Nephron (organoid): ENCODE results near the gene NCDN.

Experiments
- H3K27ac Mint-ChIP-seq, 3 experiments: 2 replicates each; pipeline ENCODE4 v1.8.0; 2020; ENCODE audit warnings: mixed read lengths in 3 of 3, mild to moderate bottlenecking in 2 of 3, moderate library complexity in 1 of 3
- H3K27me3 Mint-ChIP-seq: 2 replicates; pipeline ENCODE4 v1.8.0; 2021; ENCODE audit warnings: low read depth, mild to moderate bottlenecking, moderate library complexity, mixed read lengths
- H3K36me3 Mint-ChIP-seq: 2 replicates; pipeline ENCODE4 v1.8.0; 2020; ENCODE audit warnings: low read depth, mixed read lengths
- H3K4me1 Mint-ChIP-seq: 2 replicates; pipeline ENCODE4 v1.8.0; 2020; ENCODE audit warnings: mixed read lengths
- H3K4me3 Mint-ChIP-seq, 3 experiments: 2 replicates each; pipeline ENCODE4 v1.8.0; 2020; ENCODE audit warnings: mild to moderate bottlenecking in 3 of 3, mixed read lengths in 3 of 3, moderate library complexity in 2 of 3
- H3K9me3 Mint-ChIP-seq: 2 replicates; pipeline ENCODE4 v1.8.0; 2020; ENCODE audit warnings: mixed read lengths
- TF ChIP-seq, protein P1 (sequence below), 3 experiments: fragments of 200-600 bp; sonication (generic); IDR thresholded peaks; one replicate each; pipeline ENCODE4 v1.5.0; 2021; ENCODE audit warnings: antibody characterized with exemption in 3 of 3; ENCODE audit not compliant: unreplicated experiment in 3 of 3

The NCDN gene

DNA sequence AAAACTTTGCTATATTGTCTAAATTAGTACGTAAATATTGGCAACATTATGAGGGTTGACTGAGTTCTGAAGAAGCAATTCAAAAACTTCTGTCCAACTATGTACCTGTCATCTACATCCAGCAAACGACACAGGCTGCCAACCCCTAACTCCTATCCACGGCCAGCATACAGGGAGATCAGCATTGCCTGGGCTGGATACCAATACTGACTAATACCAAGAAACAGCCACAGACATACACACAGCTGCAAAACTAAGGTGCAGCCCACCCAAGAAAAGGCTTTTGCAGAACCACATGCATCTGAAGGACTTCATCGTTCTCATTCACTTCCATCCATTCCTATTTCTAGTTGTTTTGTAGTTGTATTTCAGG lies 2.4 kb upstream of the NCDN start:
- peaks cover 21% of the 10 kb centered on the region for H3K36me3 Mint-ChIP-seq
- H3K4me1 Mint-ChIP-seq, result peaks cover 42% of the 10 kb centered on the region
- peak overlapping the region; percentile 31 to 77 (median 32) for H3K27ac Mint-ChIP-seq
- TF ChIP-seq, protein P1, sequence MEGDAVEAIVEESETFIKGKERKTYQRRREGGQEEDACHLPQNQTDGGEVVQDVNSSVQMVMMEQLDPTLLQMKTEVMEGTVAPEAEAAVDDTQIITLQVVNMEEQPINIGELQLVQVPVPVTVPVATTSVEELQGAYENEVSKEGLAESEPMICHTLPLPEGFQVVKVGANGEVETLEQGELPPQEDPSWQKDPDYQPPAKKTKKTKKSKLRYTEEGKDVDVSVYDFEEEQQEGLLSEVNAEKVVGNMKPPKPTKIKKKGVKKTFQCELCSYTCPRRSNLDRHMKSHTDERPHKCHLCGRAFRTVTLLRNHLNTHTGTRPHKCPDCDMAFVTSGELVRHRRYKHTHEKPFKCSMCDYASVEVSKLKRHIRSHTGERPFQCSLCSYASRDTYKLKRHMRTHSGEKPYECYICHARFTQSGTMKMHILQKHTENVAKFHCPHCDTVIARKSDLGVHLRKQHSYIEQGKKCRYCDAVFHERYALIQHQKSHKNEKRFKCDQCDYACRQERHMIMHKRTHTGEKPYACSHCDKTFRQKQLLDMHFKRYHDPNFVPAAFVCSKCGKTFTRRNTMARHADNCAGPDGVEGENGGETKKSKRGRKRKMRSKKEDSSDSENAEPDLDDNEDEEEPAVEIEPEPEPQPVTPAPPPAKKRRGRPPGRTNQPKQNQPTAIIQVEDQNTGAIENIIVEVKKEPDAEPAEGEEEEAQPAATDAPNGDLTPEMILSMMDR (IDR thresholded peaks at IDR 0.05; ENCODE audit: unreplicated experiment in 3 of 3), result no peak
- peak overlapping the region; percentile 98 to 100 (median 99) for H3K4me3 Mint-ChIP-seq
- no peaks in the 10 kb centered on the region for H3K27me3 Mint-ChIP-seq
- no peaks in the 10 kb centered on the region for H3K9me3 Mint-ChIP-seq

DNA sequence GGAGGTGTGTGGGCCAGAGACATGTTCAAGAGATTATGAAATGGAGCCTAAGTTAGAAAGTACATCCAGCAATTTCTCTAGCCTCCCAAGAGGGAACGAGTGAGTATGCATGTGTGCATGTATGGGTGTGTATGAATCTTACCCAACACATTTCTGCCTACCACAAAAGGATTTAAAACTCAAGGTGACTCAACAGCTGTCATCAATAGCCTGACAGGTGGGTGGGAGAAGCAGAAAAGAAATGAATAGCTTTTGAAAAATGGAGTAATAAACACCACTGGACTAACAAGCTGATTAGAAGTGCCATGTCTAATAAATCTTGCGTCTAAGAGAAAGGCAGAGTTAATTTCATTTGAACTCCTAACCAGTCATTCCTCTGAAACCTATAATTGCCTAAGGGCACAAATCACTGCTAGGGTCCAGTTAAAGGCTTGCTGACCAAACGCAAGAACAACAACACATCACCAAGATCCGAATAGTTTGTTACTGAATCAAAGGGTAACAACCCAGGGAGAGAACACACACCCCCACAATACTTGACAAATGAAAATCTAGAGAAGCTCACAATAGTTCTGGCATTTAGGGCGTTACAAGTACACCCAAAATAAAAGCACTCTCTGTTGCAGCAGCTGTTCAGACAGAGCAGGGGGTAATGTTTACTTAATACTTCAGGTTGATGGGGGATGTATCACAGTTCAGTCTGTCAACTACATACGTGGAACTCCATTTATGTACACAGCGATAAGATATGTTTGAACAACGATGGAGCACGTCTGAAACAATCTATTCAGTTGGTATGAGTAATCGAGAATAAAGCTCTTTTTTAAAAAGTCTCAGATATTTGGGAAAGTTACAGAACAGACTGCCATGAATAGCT lies 1.8 kb upstream of the NCDN start:
- H3K9me3 Mint-ChIP-seq, result no peaks in the 10 kb centered on the region
- TF ChIP-seq, protein P1 (IDR thresholded peaks at IDR 0.05; ENCODE audit: unreplicated experiment in 3 of 3), result no peak
- peaks cover 42% of the 10 kb centered on the region for H3K4me1 Mint-ChIP-seq
- peak overlapping the region; percentile 31 to 77 (median 32) for H3K27ac Mint-ChIP-seq
- peak overlapping the region; percentile 98 to 100 (median 99) for H3K4me3 Mint-ChIP-seq
- H3K36me3 Mint-ChIP-seq, result peaks cover 21% of the 10 kb centered on the region
- H3K27me3 Mint-ChIP-seq, result no peaks in the 10 kb centered on the region

DNA sequence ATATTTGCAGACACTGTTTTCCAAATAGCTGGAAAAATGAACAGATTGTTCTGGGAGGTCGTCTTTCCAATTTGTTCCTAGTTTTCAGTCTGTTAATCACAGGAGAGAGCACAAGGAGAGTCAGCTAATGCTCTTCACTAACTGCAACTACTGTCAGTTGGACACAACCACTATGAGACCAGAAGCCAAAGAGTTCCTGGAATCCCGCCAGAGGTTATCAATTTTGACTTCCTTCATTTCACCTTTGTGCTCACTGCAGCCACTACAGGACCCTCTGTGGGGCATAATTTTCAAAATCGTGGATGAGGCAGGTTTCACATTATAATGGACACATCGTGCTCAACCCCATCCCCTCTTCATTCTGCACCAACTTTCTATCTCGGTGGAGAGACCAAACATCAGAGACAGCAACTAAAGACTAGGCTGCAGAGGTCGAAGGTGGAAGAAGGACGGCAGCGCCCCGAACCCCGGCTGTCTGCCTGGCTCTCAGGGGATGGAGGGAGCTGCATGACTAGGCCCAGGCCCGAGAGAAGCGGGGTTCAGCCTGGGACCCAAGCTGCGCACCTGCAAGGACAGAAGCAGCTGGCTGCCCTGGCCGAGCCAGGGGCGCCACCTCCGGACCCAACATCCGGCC lies 998 bp upstream of the NCDN start:
- Mint-ChIP-seq H3K9me3 (no peaks in the 10 kb centered on the region), H3K4me3 (peak overlapping the region; percentile 98 to 100 (median 99)), H3K27me3 (no peaks in the 10 kb centered on the region), H3K4me1 (peaks cover 47% of the 10 kb centered on the region), H3K27ac (peak overlapping the region; percentile 31 to 77 (median 32)), H3K36me3 (peaks cover 22% of the 10 kb centered on the region)
- TF ChIP-seq, protein P1 (IDR thresholded peaks at IDR 0.05; ENCODE audit: unreplicated experiment in 3 of 3), result no peak

DNA sequence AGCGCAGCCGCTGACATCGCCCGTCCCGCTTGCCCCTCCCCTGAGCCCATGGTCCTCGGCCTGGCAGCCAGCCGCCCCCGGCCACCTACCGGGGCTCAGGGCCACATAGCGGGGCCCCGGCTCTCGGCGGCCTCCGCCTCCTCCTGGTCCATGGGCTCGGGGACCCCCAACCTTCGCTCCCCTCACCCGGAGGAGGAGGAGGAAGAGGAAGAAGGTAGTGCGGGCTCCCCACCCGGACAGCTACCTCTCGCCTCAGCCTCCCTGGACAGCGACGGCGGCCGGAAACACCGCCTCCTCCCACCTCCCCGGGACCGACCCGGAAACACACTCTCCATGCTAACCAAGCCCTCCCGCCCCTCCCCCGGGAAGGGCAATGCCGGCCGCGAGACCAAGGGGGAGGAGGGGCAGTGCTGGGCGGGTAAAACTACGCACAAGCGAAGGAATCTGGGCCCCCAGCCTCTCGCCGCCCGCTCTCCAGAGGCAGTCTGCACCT lies 435 bp upstream of the NCDN start, which contains the start of gene KIAA0319L:
Gene KIAA0319L (minus strand): TSS at position 286 of the 493 bp plus-strand sequence. CDS start 2,912 bp downstream, outside the sequence.
- peak within 1 kb of the TSS; percentile 98 to 100 (median 99) for H3K4me3 Mint-ChIP-seq
- no peaks in the 10 kb centered on the region for H3K9me3 Mint-ChIP-seq
- H3K36me3 Mint-ChIP-seq, result peaks cover 21% of the 10 kb centered on the region
- no peaks in the 10 kb centered on the region for H3K27me3 Mint-ChIP-seq
- H3K27ac Mint-ChIP-seq, result peak within 1 kb of the TSS; percentile 92 to 99 (median 95)
- peaks cover 48% of the 10 kb centered on the region for H3K4me1 Mint-ChIP-seq
- TF ChIP-seq, protein P1 (IDR thresholded peaks at IDR 0.05; ENCODE audit: unreplicated experiment in 3 of 3), result no peak

DNA sequence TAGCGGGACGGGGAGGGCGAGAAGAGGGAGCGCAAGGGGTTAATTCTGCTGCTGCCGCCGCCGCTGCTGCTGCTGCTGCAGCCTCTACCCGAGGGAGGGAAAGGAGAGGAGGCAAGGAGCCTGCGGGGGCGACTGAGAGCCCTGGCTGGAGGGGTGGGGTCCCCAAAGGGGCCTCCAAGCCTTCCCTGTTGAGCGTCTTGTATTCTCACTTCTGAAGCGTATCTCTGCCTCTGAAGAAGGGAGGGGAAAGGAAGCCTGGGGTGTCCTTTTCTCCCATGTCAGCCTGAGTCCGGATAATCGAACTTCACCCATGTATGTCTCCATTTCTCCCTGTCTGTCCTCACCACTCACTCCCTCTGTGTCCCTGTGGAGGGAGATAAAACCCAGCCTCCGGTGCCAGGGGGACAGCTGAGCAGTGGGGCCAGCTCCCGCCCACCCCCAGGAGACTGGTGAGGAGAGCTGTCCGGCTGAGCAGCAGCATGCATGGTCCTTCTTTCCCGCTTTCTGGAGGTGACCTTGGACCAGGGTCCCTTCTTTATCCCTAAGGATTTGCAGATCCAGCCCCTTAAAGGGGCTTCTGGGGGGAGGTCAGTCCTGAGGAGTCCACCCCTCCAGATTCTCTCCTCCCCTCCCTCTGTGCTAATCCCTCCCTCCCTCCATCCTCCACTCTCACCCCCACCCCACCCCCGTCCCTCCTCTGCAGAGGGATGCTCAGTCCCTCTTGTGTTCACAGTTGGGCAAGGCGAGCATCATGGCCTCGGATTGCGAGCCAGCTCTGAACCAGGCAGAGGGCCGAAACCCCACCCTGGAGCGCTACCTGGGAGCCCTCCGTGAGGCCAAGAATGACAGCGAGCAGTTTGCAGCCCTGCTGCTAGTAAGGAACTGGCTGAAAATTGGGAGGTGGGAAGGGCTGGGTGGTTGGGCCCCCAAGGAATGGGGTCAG lies 1.0 kb downstream of the NCDN start:
- peaks cover 12% of the 10 kb centered on the region for H3K36me3 Mint-ChIP-seq
- no peaks in the 10 kb centered on the region for H3K9me3 Mint-ChIP-seq
- H3K4me3 Mint-ChIP-seq, result peak overlapping the region; percentile 98 to 100 (median 99)
- TF ChIP-seq, protein P1 (IDR thresholded peaks at IDR 0.05; ENCODE audit: unreplicated experiment in 3 of 3), result no peak
- H3K27me3 Mint-ChIP-seq, result no peaks in the 10 kb centered on the region
- H3K4me1 Mint-ChIP-seq, result peaks cover 43% of the 10 kb centered on the region
- peak overlapping the region; percentile 92 to 99 (median 95) for H3K27ac Mint-ChIP-seq
